Stimulated activated CD4-positive, alpha-beta T cell treated with anti-CD3 and anti-CD28 coated beads, TNF-alpha, amount 100 ng/mL, for 4 hours (primary cell): ENCODE measurements around the gene UBE3B.
A peak's percentile ranks its signal among the peaks of the same experiment; 100 is the strongest.
"Not testable (repeated sequence)": the region's sequence is repeated elsewhere in the genome, so short reads cannot be mapped to it uniquely, and the experiment has no call there.

Source experiments
- DNase-seq, 3 experiments: peaks; one replicate each; pipeline ENCODE4 v3.0.0-alpha.2; 2020; ENCODE audit warnings: low read depth in 3 of 3

Gene UBE3B

GRCh38 chr12:109477185-109477962 lies at the start of gene UBE3B, which contains the start of gene KCTD10:
TSS of gene UBE3B (plus strand) at chr12:109477634. CDS start at chr12:109483552, 5,918 bp downstream.
TSS of gene KCTD10 (minus strand) at chr12:109477300. CDS start at chr12:109477262, 38 bp downstream.
- peak; percentile 67 to 79 (median 70) for DNase-seq

DNA sequence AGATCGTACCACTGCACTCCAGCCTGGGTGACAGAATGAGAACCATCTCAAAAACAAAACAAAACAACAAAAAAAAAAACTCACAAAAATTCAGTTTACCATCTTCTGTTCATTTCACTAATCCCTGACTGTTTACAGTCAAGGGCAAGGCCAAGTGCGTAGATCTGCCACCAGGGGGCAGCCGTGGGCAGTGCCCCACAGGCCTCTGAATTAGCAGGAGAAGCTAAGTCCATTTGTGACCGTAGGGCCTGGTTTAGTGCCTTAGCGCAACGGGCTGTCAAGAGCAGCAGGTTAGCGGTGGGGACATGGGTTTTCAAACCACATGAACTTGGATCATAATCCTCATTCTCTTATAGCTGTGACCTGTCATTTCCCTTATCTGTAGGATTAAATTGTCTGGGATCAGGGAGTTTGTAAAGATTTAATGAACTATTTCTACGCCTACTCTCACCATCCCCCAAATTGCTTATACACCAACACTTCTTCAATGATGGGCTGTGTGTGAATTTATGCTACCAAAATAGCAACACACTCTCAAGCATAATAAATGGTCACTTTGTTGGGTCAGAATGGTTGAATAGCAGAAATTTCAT lies 49.3 kb upstream of the UBE3B start:
- DNase-seq: peak; percentile 40 to 57 (median 54)

GRCh38 chr12:109428804-109429203 lies 48.6 kb upstream of the UBE3B start:
- DNase-seq: not testable (repeated sequence)

DNA sequence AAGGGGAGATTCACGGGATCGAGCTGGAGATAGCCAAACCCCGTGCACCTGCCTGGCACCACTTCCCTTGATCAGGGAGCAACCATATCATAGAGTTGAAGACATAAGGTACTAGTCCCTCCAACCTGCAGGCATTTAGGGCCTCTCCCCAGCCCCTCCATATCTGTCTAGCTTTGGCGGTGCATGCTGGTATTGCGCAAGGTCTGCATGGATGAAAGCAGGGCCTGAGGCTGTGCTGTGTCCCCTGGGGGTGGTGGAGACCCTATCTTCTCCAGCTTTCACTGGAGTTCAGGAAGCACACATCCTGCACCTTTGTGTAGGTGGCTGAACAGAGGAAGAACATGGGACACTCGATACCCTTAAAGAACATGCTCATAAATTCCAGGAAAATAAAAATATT lies 47.2 kb upstream of the UBE3B start:
- no peak for DNase-seq

GRCh38 chr12:109432431-109432830 lies 45.0 kb upstream of the UBE3B start:
- DNase-seq: no peak

- peak; percentile 51 to 57 (median 52) for DNase-seq
Measured at GRCh38 chr12:109432842-109433304, 44.6 kb upstream of the UBE3B start.

DNA sequence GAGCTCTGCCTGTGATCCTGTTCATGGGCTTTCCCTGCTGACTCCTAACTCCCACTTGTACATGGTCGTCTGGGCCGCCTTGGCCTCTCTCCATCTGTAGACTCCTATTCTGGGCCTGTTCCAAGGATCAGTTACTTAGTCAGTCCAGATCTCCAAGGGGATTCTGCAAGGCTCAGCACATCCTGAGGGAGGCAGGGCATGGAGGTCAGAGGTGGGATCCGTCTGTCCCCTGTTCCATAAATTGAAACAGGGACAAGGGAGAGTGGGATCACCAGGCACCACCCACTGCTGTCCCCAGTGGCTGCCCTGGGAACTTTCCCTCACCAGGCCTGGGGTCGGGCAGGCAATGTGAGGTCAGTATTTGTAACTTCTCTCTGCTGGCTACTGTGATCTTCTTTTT lies 43.8 kb upstream of the UBE3B start:
- DNase-seq: no peak

GRCh38 chr12:109434582-109434981 lies 42.9 kb upstream of the UBE3B start:
- no peak for DNase-seq

- DNase-seq: no peak
Measured at GRCh38 chr12:109435428-109436187, 41.8 kb upstream of the UBE3B start.

- DNase-seq: no peak
Measured at GRCh38 chr12:109436188-109436560, 41.3 kb upstream of the UBE3B start.

DNA sequence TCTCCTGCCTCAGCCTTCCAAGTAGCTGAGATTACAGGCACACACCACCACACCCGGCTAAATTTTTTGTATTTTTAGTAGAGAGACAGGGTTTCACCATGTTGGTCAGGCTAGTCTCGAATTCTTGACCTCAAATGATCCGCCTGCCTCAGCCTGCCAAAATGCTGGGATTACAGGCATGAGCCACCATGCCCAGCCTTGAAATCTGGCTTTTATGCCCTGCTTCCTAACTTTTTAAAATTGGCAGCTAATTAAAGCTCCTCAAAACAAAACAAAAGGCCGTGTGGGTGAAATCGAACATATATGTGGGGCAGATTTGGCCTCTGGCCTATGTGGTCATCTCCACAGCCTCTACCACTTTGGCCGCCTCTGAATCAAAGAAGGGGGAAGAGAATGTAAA lies 38.3 kb upstream of the UBE3B start:
- no peak for DNase-seq

GRCh38 chr12:109439951-109440350 lies 37.5 kb upstream of the UBE3B start:
- not testable (repeated sequence) for DNase-seq

- DNase-seq: no peak
Measured at GRCh38 chr12:109440851-109441490, 36.5 kb upstream of the UBE3B start.

GRCh38 chr12:109443794-109444193 lies 33.6 kb upstream of the UBE3B start:
- DNase-seq: no peak

DNA sequence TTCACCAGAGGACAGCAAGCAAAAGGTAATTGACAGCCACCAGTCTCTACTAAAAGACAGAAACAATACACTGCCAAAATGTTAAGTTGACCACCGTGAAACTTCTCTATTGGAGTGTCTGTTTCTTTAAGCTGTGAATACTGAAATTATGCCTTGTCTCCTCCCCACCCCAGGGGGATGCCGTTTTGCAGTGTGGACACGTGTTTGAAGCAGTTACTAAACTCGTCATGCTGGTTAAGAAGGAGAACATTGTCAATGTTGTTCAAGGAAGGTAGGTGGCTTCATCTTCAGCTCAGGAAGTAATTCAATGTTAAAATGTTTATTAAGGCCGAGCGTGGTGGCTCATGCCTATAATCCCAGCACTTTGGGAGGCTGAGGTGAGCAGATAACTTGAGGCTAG lies 33.2 kb upstream of the UBE3B start:
- no peak for DNase-seq

GRCh38 chr12:109445191-109445609 lies 32.2 kb upstream of the UBE3B start:
- no peak for DNase-seq

DNA sequence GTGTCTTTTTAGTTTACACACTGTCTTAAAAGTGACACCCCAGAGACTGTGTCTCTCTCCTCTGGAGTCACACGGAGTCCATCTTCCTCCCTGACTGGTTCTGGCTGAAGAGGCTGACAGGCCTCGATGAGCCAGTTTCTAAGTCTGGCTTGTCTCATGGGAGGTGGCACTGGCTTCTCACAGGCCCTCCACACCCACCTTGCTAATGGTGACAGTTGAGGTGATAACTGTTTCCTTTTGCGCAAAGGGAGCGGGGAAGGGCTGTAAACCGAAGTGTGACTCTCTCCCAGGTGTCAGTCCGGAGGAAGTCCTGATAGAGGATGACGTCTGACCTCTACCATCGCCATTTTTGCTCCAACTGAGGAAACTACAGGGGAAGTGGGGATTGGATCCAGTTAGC lies 30.6 kb upstream of the UBE3B start:
- DNase-seq: no peak

GRCh38 chr12:109447482-109447881 lies 30.0 kb upstream of the UBE3B start:
- no peak for DNase-seq

DNA sequence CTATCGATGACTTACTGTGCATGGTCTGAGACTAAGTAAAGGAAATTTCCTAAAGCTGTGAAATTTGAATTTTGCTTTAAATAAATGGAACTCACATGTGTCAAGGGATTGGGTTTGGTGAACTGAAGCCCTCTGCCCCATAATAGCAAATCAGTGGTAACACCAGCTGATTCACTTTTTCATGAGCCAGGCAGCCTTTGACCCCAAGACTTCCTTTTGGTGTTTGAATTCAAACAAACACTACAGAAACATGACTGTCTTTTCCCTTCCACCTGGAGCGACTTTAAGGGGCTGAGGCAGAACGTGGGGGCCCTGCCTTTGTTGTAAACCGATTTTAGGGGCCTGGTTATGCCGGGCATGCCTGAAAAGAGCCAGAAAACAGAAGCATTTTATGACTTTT lies 29.2 kb upstream of the UBE3B start:
- no peak for DNase-seq

GRCh38 chr12:109448707-109449390 lies 28.6 kb upstream of the UBE3B start:
- no peak for DNase-seq

DNA sequence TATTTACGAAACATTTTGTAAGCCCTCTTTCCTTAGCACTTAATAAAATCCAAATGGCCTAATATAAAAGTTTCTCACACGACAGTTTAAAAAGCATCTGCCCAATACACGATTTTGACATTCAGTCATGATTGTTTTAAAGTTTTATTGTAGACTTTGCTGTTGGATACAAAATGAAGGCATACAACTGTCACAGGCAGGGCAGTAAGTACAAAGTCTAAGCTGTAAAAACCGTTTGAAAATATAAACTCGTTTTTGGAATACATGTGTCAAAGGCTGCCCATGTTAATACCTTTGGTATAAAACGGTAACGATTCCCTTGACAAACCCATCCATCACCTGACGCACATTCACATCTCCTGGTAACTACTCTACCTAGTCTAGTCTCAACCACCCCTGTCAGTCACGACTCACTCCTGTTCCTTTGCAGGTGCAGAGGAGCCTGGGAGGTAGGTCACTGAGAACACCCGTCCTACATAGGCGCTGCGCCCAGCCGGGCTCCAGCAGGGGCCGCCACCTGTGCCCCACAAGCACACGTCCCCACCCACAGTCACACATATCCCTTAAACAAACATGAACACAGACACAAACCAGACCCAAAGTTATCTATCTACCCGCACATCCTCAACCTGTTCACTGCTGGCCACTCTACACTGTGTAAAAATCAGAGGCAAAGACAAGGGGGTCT lies 27.4 kb upstream of the UBE3B start:
- no peak for DNase-seq
